ENCODE data around the gene A1CF. TPM values are rescaled to one million over a fixed set of nuclear protein-coding genes. Genes with fewer than 3 reads are reported as not detected.
"Not testable (repeated sequence)": the region's sequence is repeated elsewhere in the genome, so short reads cannot be mapped to it uniquely, and the experiment has no call there.

A1CF gene
- total and polyA plus RNA-seq, 8 donors = 0.08 to 0.23 (median 0.13) TPM; not detected in 2

DNA sequence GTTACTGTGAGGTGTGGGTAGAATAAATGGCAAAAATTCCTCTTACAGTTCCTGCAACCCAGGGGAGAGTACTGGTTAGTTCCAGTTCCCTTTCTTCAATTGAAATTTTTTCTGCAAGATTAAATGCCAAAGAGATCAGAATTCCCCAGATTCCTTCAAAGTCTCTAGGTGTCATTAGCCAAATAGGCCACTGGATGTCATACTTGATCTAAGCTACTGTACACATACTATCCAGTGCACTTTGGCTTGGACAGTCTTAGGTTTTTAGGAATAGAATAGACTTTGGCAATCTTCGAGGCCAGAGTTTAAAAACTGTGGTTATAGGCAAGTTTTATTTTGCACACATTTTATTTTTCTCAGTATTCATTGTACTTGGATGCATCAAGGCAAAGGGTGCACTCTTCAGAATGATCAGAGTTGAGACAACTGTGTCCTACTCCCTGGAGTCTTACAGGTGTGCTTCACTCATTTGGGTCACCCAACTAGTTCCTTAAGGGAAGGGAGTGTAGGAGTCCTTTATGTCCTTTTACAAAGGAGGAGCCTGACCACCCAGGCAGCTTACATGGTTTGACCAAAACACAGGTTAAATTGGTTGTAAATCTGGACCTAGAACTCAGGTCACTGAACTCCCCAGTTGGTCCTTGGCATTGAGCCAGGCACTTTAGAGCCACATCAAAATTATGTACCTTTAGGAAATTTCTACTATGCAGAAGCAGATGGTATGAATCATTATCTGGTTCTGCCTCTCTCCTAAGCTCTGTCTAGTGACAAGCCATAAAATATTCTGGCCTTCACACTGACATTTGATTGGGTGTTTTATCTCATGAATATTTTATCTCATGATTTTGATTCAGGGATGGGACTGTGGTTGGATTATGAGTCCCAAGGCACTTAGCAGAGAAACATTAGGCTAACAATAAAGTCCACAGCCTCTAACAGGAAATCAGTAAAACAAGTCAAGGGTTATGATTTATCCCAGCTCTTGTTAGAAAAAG is 96.2 kb downstream of the A1CF start:
- H3K4me1 ChIP-seq = no peaks in the 10 kb centered on the region
- no peaks in the 10 kb centered on the region for H3K9me3 ChIP-seq
- H3K27ac ChIP-seq = no peak overlapping the region
- H3K27me3 ChIP-seq = no peaks in the 10 kb centered on the region
- peak; percentile 95 for ATAC-seq
- intact Hi-C loops (cut with DNase I) = no loop called here
- peak in 1 of 2 donors; percentile 33 for TF ChIP-seq CTCF (IDR thresholded peaks at IDR 0.05)
- peak in 2 of 4 donors; percentile 11 to 18 for DNase-seq
- H3K36me3 ChIP-seq = no peaks in the 10 kb centered on the region
- no peak overlapping the region for H3K4me3 ChIP-seq

DNA sequence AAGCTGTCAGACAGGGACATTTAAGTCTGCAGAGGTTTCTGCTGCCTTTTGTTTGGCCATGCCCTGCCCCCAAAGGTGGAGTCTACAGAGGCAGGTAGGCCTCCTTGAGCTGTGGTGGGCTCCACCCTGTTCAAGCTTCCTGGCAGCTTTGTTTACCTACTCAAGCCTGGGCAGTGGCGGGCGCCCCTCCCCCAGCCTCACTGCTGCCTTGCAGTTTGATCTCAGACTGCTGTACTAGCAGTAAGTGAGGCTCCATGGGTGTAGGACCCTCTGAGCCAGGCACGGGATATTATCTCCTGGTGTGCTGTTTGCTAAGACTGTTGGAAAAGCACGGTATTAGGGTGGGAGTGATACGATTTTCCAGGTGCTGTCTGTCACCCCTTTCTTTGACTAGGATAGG is 97.5 kb downstream of the A1CF start:
- peak in 1 of 4 donors; percentile 33 for DNase-seq
- H3K27me3 ChIP-seq; H3K4me1 ChIP-seq; H3K27ac ChIP-seq; H3K36me3 ChIP-seq; H3K9me3 ChIP-seq; H3K4me3 ChIP-seq; ATAC-seq; intact Hi-C loops (cut with DNase I): not testable (repeated sequence)

GRCh38 chr10:50782017-50782416 is 103.4 kb downstream of the A1CF start:
- H3K4me1 ChIP-seq; DNase-seq; H3K4me3 ChIP-seq; H3K27ac ChIP-seq; H3K27me3 ChIP-seq; intact Hi-C loops (cut with DNase I); H3K9me3 ChIP-seq; H3K36me3 ChIP-seq; ATAC-seq: not testable (repeated sequence)

GRCh38 chr10:50780036-50780435 is 105.4 kb downstream of the A1CF start:
- H3K4me3 ChIP-seq; H3K27me3 ChIP-seq; DNase-seq; H3K36me3 ChIP-seq; H3K9me3 ChIP-seq; H3K27ac ChIP-seq; ATAC-seq; H3K4me1 ChIP-seq; intact Hi-C loops (cut with DNase I): not testable (repeated sequence)

DNA sequence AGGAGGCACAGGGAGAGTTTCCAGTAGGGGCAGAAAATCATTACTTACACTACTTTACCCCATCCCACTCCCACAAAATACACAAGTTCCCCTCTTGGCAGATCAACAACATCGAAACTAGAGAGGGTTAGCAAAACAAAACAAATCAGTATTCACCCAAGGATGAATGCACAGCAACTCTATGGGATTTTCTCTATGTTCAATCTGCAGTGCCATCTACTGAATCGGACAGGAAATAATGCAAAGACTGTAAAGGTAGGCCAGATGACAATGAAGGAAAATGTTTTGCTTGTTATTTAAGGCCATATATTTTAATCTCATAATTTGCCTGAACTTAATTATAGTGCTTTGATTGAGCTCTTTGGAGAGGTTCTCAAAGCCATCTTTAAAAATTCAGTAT is 110.6 kb downstream of the A1CF start:
- H3K36me3 ChIP-seq; intact Hi-C loops (cut with DNase I); H3K9me3 ChIP-seq; H3K27me3 ChIP-seq; H3K27ac ChIP-seq; ATAC-seq; H3K4me3 ChIP-seq; H3K4me1 ChIP-seq; DNase-seq: not testable (repeated sequence)

GRCh38 chr10:50772042-50772441 is 113.4 kb downstream of the A1CF start:
- not testable (repeated sequence) for H3K9me3 ChIP-seq

DNA sequence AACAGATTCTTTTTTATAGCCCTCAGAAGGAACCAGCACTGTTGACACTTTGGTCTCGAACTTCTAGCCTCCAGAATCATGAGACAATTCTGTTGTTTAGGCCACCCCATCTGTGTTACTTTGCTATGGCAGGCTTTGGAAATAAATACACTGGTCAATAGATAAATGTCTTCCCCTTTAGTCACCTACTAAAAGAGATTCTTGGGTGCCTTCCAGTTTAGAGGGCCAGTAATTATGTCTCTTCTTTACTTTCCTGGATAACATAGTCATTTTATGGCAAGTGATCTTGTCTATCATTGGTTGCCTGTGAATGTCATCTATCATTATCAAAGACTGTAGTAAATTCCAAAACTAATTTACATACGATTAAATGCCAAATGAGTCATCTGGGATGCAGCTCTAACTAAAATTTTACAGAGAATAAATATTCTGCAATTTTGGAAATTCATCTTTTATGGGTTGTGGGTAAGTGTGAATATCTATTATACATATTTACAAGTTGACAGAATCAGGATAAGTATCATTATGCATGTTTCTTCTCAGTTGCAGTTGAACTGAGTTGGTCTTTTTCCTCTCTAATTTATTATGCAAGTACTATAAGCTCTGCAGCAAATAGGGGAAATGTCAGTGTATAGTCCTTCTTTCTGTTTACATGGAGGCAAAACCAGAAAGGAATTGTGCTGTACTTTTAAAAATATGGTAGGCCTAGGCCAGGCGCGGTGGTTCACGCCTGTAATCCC is 118.5 kb downstream of the A1CF start:
- H3K36me3 ChIP-seq; H3K4me3 ChIP-seq; H3K27me3 ChIP-seq; H3K27ac ChIP-seq; intact Hi-C loops (cut with DNase I); H3K4me1 ChIP-seq; ATAC-seq; DNase-seq; H3K9me3 ChIP-seq: not testable (repeated sequence)

More at GRCh38 chr10:50772042-50772441, 113.4 kb downstream of the A1CF start:
- H3K27ac ChIP-seq; H3K27me3 ChIP-seq; H3K36me3 ChIP-seq; H3K4me3 ChIP-seq; H3K4me1 ChIP-seq; intact Hi-C loops (cut with DNase I); DNase-seq: not testable (repeated sequence)
- peak; percentile 87 for ATAC-seq

Other genes starting within 250 kb of the A1CF start
- gene ASAH2B, start 145.7 kb downstream of the A1CF start, total RNA-seq = 1 to 10 TPM; 4.0 to 6.5 TPM
- 10 to 100 TPM in 5 of 6 donors, 1 to 10 TPM in 1; 7.2 to 12.7 (median 10.4) TPM for gene ASAH2B, start 145.7 kb downstream of the A1CF start, polyA plus RNA-seq (ENCODE audit: insufficient read length in 6 of 6)
- gene PRKG1, start 188.9 kb upstream of the A1CF start, total RNA-seq = 10 to 100 TPM; 22.9 to 29.0 TPM
- gene PRKG1, start 188.9 kb upstream of the A1CF start, polyA plus RNA-seq (ENCODE audit: insufficient read length in 6 of 6) = 10 to 100 TPM; 15.6 to 18.5 (median 17.3) TPM